ENCODE results near the gene MXD1. TPM values are rescaled to one million over a fixed set of nuclear protein-coding genes. Genes with fewer than 3 reads are reported as not detected.
A peak's percentile ranks its signal among the peaks of the same experiment; 100 is the strongest.

Gene MXD1
- total RNA-seq, 1 experiment from 2014 or later: 1.5 TPM

GRCh38 chr2:69945441-69945840 lies 30.5 kb downstream of the MXD1 start:
- H3K27ac Mint-ChIP-seq: peak overlapping the region; percentile 5; the same call in 1 of the 2 replicates
- ChIA-PET CTCF (interaction anchor here (0.9 kb wide), 1 partner anchor 52 kb away, joined by 3 read pairs; no protein-coding TSS in a partner anchor), POLR2A (no interaction called here)
- no peaks in the 10 kb centered on the region for H3K9me3 Mint-ChIP-seq
- no peaks in the 10 kb centered on the region for H3K36me3 Mint-ChIP-seq
- H3K27me3 Mint-ChIP-seq (ENCODE audit: low read depth): no peaks in the 10 kb centered on the region
- peaks cover 4% of the 10 kb centered on the region for H3K4me1 Mint-ChIP-seq
- no peak for TF ChIP-seq MAX (CRISPR knock-in tag; IDR thresholded peaks at IDR 0.05)
- TF ChIP-seq ZNF423 (CRISPR knock-in tag; IDR thresholded peaks at IDR 0.05): no peak
- TF ChIP-seq MYBL2 (CRISPR knock-in tag; IDR thresholded peaks at IDR 0.05): no peak
- TF ChIP-seq CREM (CRISPR knock-in tag; IDR thresholded peaks at IDR 0.05): no peak
- TF ChIP-seq ZNF317 (CRISPR knock-in tag; IDR thresholded peaks at IDR 0.05; ENCODE audit: borderline replicate concordance, low read depth): no peak
- no peak for TF ChIP-seq NR3C1 (CRISPR knock-in tag; conservative IDR thresholded peaks at IDR 0.05; ENCODE audit: low read depth)
- TF ChIP-seq, protein P1, sequence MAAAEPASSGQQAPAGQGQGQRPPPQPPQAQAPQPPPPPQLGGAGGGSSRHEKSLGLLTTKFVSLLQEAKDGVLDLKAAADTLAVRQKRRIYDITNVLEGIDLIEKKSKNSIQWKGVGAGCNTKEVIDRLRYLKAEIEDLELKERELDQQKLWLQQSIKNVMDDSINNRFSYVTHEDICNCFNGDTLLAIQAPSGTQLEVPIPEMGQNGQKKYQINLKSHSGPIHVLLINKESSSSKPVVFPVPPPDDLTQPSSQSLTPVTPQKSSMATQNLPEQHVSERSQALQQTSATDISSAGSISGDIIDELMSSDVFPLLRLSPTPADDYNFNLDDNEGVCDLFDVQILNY (CRISPR knock-in tag; IDR thresholded peaks at IDR 0.05): no peak
- no peak overlapping the region for H3K4me3 Mint-ChIP-seq
- ATAC-seq (no peak), DNase-seq (ENCODE audit: low spot score) (no peak)

- Mint-ChIP-seq H3K27me3 (ENCODE audit: low read depth) (no peaks in the 10 kb centered on the region), H3K36me3 (no peaks in the 10 kb centered on the region), H3K4me1 (no peaks in the 10 kb centered on the region; the same call in none of the 2 replicates), H3K27ac (no peak overlapping the region), H3K9me3 (no peaks in the 10 kb centered on the region), H3K4me3 (no peak overlapping the region)
- DNase-seq (ENCODE audit: low spot score): no peak
- ATAC-seq: no peak
- ChIA-PET POLR2A (no interaction called here), CTCF (interaction anchor here (0.9 to 1.3 kb wide), 2 partner anchors 51 to 221 kb away, joined by 3 read pairs; no protein-coding TSS in a partner anchor)
- TF ChIP-seq ATF1 (CRISPR knock-in tag; IDR thresholded peaks at IDR 0.05): no peak
- no peak for TF ChIP-seq CTCF (IDR thresholded peaks at IDR 0.05)
- TF ChIP-seq, protein P2, sequence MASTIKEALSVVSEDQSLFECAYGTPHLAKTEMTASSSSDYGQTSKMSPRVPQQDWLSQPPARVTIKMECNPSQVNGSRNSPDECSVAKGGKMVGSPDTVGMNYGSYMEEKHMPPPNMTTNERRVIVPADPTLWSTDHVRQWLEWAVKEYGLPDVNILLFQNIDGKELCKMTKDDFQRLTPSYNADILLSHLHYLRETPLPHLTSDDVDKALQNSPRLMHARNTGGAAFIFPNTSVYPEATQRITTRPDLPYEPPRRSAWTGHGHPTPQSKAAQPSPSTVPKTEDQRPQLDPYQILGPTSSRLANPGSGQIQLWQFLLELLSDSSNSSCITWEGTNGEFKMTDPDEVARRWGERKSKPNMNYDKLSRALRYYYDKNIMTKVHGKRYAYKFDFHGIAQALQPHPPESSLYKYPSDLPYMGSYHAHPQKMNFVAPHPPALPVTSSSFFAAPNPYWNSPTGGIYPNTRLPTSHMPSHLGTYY (CRISPR knock-in tag; IDR thresholded peaks at IDR 0.05): no peak
- no peak for TF ChIP-seq GABPB1 (CRISPR knock-in tag; IDR thresholded peaks at IDR 0.05)
- no peak for TF ChIP-seq PRRX2 (CRISPR knock-in tag; IDR thresholded peaks at IDR 0.05)
- TF ChIP-seq, protein P3, sequence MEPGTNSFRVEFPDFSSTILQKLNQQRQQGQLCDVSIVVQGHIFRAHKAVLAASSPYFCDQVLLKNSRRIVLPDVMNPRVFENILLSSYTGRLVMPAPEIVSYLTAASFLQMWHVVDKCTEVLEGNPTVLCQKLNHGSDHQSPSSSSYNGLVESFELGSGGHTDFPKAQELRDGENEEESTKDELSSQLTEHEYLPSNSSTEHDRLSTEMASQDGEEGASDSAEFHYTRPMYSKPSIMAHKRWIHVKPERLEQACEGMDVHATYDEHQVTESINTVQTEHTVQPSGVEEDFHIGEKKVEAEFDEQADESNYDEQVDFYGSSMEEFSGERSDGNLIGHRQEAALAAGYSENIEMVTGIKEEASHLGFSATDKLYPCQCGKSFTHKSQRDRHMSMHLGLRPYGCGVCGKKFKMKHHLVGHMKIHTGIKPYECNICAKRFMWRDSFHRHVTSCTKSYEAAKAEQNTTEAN (CRISPR knock-in tag; IDR thresholded peaks at IDR 0.05): no peak
- no peak for TF ChIP-seq EMX1 (CRISPR knock-in tag; IDR thresholded peaks at IDR 0.05)
- no peak for TF ChIP-seq HMGA2 (CRISPR knock-in tag; IDR thresholded peaks at IDR 0.05)
- TF ChIP-seq, protein P4, sequence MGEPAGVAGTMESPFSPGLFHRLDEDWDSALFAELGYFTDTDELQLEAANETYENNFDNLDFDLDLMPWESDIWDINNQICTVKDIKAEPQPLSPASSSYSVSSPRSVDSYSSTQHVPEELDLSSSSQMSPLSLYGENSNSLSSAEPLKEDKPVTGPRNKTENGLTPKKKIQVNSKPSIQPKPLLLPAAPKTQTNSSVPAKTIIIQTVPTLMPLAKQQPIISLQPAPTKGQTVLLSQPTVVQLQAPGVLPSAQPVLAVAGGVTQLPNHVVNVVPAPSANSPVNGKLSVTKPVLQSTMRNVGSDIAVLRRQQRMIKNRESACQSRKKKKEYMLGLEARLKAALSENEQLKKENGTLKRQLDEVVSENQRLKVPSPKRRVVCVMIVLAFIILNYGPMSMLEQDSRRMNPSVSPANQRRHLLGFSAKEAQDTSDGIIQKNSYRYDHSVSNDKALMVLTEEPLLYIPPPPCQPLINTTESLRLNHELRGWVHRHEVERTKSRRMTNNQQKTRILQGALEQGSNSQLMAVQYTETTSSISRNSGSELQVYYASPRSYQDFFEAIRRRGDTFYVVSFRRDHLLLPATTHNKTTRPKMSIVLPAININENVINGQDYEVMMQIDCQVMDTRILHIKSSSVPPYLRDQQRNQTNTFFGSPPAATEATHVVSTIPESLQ (CRISPR knock-in tag; IDR thresholded peaks at IDR 0.05): no peak
- TF ChIP-seq, protein P1 (CRISPR knock-in tag; IDR thresholded peaks at IDR 0.05): no peak
- TF ChIP-seq TEAD4 (CRISPR knock-in tag; IDR thresholded peaks at IDR 0.05): no peak
- TF ChIP-seq JUN (CRISPR knock-in tag; IDR thresholded peaks at IDR 0.05): no peak
- TF ChIP-seq SMAD4 (CRISPR knock-in tag; IDR thresholded peaks at IDR 0.05): no peak
These were observed 31.0 kb downstream of the MXD1 start for GRCh38 chr2:69945941-69946340.

Data from WTC11 (cell line).